ENCODE data around the gene RPRD1B. TPM values are rescaled to one million over a fixed set of nuclear protein-coding genes. Genes with fewer than 3 reads are reported as not detected.

The RPRD1B gene
- total and polyA plus RNA-seq, 2 experiments from 2014 or later, result 7.3 to 24.3 TPM

DNA sequence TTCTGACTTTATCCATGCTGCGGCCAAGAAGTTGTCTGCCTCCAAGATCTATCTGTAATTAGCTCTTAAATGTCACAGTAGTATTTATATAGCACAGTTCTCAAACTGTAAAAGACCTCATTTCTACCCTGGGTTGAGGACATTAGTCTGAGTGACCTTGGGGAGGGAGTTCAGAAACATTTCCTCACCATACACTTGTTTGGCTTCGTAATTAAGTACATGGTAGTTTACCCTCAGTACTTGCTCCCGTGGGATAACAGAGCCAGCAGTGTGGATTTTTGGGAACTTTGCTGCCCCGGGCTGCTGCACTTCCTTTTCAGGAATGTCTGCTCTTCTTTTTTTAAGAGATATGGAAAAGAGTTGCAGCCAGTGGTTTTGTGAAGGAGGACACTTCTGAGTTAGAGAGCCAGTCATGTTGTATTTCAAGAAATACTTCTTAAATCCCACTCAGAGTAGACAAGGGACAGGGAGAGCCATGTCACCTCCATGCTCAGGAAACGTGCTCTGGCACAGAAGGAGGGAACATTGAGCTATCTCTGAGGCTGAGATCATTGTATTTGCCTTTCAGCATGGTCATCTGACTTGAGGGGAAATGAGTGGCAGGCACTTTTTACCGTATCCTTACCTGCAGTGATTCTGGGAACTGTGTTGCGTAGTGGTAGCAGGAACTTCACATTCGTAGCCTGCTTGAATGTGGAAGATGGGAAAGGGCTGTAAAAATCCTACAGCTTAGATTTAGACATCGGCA lies 33.6 kb downstream of the RPRD1B start:
- DNase-seq (ENCODE audit: low spot score) (no peak), ATAC-seq (no peak)
- Histone ChIP-seq H2AFZ (no peak overlapping the region), H4K20me1 (replicated peaks; ENCODE audit: insufficient read depth) (peaks cover 7% of the 10 kb centered on the region; the same call in 1 of the 2 replicates), H3K79me2 (replicated peaks; ENCODE audit: insufficient read depth) (0 out of 2 replicates have a peak, but pooled peaks cover 2% of the 10 kb centered on the region), H3K9me2 (ENCODE audit: insufficient read depth) (no peaks in the 10 kb centered on the region), H3F3A (replicated peaks; ENCODE audit: low read depth) (no peaks in the 10 kb centered on the region), H3K4me1 (ENCODE audit: insufficient read depth) (no peaks in the 10 kb centered on the region), H3K36me3 (ENCODE audit: insufficient read depth) (peaks cover 41% of the 10 kb centered on the region), H3K4me3 (no peak overlapping the region), H3K4me2 (no peak overlapping the region), H3K27me3 (ENCODE audit: insufficient read depth) (no peaks in the 10 kb centered on the region), H3K27ac (ENCODE audit: low read depth) (no peak overlapping the region)
- Mint-ChIP-seq H3K4me1 (no peaks in the 10 kb centered on the region), H3K36me3 (ENCODE audit: low read depth) (peaks cover 57% of the 10 kb centered on the region), H3K27ac (no peak overlapping the region), H3K9me3 (no peaks in the 10 kb centered on the region), H3K4me3 (no peak overlapping the region), H3K27me3 (ENCODE audit: insufficient read depth, low read depth, poor library complexity) (no peaks in the 10 kb centered on the region)
- TF ChIP-seq EZH2 (IDR thresholded peaks at IDR 0.05; ENCODE audit: low read depth, unreplicated experiment) (no peak), JUNB (IDR thresholded peaks at IDR 0.05; ENCODE audit: unreplicated experiment) (no peak), NANOG (IDR thresholded peaks at IDR 0.05; ENCODE audit: borderline replicate concordance) (no peak), ZNF114 (CRISPR knock-in tag; IDR thresholded peaks at IDR 0.05) (no peak), STAT1 (IDR thresholded peaks at IDR 0.05; ENCODE audit: unreplicated experiment) (no peak), EZH2phosphoT487 (IDR thresholded peaks at IDR 0.05; ENCODE audit: unreplicated experiment) (no peak), ZNF331 (CRISPR knock-in tag; IDR thresholded peaks at IDR 0.05; ENCODE audit: low read depth) (no peak), POLR2AphosphoS5 (IDR thresholded peaks at IDR 0.05; ENCODE audit: low read depth) (no peak), CREB1 (CRISPR knock-in tag; IDR thresholded peaks at IDR 0.05; ENCODE audit: low read depth) (no peak)
- TF ChIP-seq, protein P1, sequence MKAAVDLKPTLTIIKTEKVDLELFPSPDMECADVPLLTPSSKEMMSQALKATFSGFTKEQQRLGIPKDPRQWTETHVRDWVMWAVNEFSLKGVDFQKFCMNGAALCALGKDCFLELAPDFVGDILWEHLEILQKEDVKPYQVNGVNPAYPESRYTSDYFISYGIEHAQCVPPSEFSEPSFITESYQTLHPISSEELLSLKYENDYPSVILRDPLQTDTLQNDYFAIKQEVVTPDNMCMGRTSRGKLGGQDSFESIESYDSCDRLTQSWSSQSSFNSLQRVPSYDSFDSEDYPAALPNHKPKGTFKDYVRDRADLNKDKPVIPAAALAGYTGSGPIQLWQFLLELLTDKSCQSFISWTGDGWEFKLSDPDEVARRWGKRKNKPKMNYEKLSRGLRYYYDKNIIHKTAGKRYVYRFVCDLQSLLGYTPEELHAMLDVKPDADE (IDR thresholded peaks at IDR 0.05), result no peak
- TF ChIP-seq, protein P2, sequence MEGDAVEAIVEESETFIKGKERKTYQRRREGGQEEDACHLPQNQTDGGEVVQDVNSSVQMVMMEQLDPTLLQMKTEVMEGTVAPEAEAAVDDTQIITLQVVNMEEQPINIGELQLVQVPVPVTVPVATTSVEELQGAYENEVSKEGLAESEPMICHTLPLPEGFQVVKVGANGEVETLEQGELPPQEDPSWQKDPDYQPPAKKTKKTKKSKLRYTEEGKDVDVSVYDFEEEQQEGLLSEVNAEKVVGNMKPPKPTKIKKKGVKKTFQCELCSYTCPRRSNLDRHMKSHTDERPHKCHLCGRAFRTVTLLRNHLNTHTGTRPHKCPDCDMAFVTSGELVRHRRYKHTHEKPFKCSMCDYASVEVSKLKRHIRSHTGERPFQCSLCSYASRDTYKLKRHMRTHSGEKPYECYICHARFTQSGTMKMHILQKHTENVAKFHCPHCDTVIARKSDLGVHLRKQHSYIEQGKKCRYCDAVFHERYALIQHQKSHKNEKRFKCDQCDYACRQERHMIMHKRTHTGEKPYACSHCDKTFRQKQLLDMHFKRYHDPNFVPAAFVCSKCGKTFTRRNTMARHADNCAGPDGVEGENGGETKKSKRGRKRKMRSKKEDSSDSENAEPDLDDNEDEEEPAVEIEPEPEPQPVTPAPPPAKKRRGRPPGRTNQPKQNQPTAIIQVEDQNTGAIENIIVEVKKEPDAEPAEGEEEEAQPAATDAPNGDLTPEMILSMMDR (conservative IDR thresholded peaks at IDR 0.05; ENCODE audit: low read depth in 2 of 2), result no peak
- TF ChIP-seq, protein P3, sequence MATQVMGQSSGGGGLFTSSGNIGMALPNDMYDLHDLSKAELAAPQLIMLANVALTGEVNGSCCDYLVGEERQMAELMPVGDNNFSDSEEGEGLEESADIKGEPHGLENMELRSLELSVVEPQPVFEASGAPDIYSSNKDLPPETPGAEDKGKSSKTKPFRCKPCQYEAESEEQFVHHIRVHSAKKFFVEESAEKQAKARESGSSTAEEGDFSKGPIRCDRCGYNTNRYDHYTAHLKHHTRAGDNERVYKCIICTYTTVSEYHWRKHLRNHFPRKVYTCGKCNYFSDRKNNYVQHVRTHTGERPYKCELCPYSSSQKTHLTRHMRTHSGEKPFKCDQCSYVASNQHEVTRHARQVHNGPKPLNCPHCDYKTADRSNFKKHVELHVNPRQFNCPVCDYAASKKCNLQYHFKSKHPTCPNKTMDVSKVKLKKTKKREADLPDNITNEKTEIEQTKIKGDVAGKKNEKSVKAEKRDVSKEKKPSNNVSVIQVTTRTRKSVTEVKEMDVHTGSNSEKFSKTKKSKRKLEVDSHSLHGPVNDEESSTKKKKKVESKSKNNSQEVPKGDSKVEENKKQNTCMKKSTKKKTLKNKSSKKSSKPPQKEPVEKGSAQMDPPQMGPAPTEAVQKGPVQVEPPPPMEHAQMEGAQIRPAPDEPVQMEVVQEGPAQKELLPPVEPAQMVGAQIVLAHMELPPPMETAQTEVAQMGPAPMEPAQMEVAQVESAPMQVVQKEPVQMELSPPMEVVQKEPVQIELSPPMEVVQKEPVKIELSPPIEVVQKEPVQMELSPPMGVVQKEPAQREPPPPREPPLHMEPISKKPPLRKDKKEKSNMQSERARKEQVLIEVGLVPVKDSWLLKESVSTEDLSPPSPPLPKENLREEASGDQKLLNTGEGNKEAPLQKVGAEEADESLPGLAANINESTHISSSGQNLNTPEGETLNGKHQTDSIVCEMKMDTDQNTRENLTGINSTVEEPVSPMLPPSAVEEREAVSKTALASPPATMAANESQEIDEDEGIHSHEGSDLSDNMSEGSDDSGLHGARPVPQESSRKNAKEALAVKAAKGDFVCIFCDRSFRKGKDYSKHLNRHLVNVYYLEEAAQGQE (IDR thresholded peaks at IDR 0.05; ENCODE audit: unreplicated experiment), result no peak
- TF ChIP-seq, protein P4, sequence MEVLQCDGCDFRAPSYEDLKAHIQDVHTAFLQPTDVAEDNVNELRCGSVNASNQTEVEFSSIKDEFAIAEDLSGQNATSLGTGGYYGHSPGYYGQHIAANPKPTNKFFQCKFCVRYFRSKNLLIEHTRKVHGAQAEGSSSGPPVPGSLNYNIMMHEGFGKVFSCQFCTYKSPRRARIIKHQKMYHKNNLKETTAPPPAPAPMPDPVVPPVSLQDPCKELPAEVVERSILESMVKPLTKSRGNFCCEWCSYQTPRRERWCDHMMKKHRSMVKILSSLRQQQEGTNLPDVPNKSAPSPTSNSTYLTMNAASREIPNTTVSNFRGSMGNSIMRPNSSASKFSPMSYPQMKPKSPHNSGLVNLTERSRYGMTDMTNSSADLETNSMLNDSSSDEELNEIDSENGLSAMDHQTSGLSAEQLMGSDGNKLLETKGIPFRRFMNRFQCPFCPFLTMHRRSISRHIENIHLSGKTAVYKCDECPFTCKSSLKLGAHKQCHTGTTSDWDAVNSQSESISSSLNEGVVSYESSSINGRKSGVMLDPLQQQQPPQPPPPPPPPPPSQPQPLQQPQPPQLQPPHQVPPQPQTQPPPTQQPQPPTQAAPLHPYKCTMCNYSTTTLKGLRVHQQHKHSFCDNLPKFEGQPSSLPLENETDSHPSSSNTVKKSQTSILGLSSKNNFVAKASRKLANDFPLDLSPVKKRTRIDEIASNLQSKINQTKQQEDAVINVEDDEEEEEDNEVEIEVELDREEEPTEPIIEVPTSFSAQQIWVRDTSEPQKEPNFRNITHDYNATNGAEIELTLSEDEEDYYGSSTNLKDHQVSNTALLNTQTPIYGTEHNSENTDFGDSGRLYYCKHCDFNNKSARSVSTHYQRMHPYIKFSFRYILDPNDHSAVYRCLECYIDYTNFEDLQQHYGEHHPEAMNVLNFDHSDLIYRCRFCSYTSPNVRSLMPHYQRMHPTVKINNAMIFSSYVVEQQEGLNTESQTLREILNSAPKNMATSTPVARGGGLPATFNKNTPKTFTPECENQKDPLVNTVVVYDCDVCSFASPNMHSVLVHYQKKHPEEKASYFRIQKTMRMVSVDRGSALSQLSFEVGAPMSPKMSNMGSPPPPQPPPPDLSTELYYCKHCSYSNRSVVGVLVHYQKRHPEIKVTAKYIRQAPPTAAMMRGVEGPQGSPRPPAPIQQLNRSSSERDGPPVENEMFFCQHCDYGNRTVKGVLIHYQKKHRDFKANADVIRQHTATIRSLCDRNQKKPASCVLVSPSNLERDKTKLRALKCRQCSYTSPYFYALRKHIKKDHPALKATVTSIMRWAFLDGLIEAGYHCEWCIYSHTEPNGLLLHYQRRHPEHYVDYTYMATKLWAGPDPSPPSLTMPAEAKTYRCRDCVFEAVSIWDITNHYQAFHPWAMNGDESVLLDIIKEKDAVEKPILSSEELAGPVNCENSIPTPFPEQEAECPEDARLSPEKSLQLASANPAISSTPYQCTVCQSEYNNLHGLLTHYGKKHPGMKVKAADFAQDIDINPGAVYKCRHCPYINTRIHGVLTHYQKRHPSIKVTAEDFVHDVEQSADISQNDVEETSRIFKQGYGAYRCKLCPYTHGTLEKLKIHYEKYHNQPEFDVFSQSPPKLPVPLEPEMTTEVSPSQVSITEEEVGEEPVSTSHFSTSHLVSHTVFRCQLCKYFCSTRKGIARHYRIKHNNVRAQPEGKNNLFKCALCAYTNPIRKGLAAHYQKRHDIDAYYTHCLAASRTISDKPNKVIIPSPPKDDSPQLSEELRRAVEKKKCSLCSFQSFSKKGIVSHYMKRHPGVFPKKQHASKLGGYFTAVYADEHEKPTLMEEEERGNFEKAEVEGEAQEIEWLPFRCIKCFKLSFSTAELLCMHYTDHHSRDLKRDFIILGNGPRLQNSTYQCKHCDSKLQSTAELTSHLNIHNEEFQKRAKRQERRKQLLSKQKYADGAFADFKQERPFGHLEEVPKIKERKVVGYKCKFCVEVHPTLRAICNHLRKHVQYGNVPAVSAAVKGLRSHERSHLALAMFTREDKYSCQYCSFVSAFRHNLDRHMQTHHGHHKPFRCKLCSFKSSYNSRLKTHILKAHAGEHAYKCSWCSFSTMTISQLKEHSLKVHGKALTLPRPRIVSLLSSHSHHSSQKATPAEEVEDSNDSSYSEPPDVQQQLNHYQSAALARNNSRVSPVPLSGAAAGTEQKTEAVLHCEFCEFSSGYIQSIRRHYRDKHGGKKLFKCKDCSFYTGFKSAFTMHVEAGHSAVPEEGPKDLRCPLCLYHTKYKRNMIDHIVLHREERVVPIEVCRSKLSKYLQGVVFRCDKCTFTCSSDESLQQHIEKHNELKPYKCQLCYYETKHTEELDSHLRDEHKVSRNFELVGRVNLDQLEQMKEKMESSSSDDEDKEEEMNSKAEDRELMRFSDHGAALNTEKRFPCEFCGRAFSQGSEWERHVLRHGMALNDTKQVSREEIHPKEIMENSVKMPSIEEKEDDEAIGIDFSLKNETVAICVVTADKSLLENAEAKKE (CRISPR knock-in tag; IDR thresholded peaks at IDR 0.05), result no peak
